ENCODE measurements around the gene MTHFR.

The MTHFR gene

DNA sequence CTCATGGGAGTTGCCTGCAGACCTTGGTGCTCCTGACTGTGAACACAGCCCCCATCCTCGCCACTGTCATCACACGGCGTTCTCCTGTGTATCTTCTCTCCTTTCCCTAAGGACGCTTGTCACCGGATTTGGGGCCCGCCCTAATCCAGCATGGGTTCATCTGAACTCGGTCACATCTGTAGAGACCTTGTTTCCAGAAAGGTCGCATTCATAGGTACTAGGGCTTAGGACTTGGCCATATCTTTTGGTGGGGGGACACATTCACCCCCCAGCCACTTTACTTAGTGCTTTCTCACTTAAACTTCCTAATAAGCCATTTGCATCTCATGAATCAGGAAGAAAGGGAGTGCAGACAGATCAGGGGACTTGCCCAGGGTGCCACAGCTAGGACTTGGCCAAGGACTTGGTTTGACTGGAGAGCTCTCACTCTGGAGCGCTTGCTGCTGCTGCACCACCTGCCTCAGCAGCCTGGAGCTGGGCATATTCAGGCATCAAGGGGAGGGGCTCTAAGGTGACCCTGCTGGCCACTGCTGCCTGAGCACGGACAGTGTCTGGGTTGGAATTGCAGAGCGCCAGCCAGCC lies 32.1 kb upstream of the MTHFR start:
- H3K27ac Mint-ChIP-seq: no peak overlapping the region
- no peaks in the 10 kb centered on the region for H3K4me1 Mint-ChIP-seq (ENCODE audit: low read depth)
- no peaks in the 10 kb centered on the region for H3K27me3 Mint-ChIP-seq
- no peaks in the 10 kb centered on the region for H3K9me3 Mint-ChIP-seq
- no peak overlapping the region for H3K4me3 Mint-ChIP-seq
- H3K36me3 Mint-ChIP-seq (ENCODE audit: low read depth): peaks cover 44% of the 10 kb centered on the region

DNA sequence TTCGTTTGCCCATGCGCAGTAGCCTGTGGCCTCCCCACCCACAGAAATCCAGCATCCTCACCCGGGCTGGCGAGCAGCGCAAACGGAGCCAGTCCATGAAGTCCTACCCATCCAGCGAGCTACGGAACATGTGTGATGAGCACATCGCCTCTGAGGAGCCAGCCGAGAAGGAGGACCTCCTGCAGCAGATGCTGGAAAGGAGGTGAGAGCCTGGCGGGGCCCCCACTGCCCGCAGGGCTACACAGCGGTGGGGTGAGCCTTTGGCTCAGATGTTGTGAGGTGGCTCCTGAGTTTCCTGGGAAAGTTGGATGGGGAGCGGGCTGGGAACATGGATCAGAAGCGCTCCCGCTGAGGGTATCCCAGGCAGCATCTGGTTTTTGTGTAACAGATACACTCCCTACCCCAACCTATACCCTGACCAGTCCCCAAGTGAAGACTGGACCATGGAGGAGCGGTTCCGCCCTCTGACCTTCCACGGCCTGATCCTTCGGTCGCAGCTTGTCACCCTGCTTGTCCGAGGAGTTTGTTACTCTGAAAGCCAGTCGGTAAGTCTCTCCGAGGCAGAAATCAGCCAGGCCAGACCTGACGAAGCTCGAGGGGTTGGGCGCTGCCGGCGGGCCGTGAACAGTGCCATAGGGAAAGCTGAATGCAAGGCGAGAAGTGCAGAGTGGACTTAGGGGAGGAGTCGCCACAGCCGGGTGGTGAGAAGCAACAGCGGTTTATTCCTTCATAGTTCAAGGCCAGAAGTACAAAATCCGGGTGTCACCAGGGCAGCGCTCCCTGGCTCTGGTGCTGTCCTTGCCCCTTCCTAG lies 31.4 kb upstream of the MTHFR start:
- no peak overlapping the region for H3K4me3 Mint-ChIP-seq
- H3K27ac Mint-ChIP-seq: no peak overlapping the region
- H3K9me3 Mint-ChIP-seq: no peaks in the 10 kb centered on the region
- H3K4me1 Mint-ChIP-seq (ENCODE audit: low read depth): no peaks in the 10 kb centered on the region
- peaks cover 41% of the 10 kb centered on the region for H3K36me3 Mint-ChIP-seq (ENCODE audit: low read depth)
- no peaks in the 10 kb centered on the region for H3K27me3 Mint-ChIP-seq

DNA sequence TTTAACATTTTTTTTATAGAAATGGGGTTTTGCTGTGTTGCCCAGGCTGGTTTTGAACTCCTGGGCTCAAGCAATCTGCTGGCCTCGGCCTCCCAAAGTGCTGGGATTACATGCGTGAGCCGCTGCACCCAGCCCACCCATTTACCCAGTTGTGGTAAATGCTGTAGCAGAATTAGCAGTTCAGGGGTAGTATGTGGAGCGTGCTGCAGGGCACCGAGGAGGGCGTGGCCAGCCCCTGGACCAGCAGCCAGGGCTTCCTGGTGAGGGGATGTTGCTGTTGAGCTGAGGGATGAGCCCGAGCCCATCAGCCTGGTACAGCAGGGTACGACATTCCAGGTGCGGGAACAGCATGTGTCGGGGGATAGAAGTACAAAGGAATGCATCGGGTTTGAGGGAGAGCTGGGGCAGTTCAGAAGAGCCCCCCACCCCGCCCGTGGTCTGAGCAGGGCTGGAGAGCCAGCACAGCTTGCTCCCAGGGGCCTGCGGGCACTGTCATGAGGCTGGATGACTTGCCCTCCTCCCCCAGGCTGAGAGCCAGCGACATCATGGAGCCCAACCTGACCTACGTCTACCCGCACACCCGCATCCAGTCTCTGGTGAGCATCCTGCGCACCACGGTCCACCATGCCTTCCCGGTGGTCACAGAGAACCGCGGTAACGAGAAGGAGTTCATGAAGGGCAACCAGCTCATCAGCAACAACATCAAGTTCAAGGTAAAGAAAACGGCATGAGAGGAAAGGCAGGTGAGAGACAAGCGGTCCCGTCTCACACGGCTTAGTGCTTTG lies 29.9 kb upstream of the MTHFR start:
- Mint-ChIP-seq H3K27me3 (no peaks in the 10 kb centered on the region), H3K4me1 (ENCODE audit: low read depth) (no peaks in the 10 kb centered on the region), H3K9me3 (no peaks in the 10 kb centered on the region), H3K27ac (no peak overlapping the region), H3K4me3 (no peak overlapping the region), H3K36me3 (ENCODE audit: low read depth) (peaks cover 30% of the 10 kb centered on the region)

DNA sequence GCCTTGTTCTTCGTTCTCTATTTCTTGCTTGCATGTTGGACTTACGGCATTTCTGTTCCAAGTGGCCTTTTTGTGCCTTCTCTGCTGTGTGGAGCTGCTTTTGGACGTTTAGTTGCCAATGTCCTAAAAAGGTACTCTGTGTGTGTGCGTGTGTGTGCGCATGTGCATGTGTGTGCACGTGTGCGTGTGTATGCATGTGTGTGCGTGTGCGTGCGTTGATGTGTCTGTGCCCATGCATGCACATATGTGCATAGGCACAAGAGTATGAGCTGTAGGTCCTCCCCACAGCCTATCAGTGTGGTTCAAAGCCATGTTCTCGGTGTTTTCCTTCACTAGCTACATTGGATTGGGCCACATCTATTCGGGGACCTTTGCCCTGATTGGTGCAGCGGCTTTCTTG lies 28.1 kb upstream of the MTHFR start:
- Mint-ChIP-seq H3K27ac (no peak overlapping the region), H3K36me3 (ENCODE audit: low read depth) (peaks cover 27% of the 10 kb centered on the region), H3K4me3 (no peak overlapping the region), H3K27me3 (no peaks in the 10 kb centered on the region), H3K4me1 (ENCODE audit: low read depth) (no peaks in the 10 kb centered on the region), H3K9me3 (no peaks in the 10 kb centered on the region)

DNA sequence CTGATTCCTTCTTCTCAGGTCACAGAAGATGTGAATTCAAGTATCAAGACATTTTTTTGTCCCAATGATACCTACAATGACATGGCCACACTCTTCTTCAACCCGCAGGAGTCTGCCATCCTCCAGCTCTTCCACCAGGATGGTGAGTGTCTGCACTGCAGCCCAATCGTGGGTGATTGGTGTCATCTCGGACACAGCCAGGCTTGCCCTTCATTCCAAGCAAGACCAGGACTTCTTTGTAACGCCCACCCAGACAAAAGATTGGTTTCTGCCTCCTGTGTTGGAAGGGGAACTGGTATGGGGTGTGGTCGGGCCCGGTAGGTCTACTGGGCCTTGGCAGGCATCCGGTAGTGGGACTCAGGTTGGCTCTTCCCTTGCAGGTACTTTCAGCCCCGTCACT lies 27.7 kb upstream of the MTHFR start:
- H3K4me1 Mint-ChIP-seq (ENCODE audit: low read depth): no peaks in the 10 kb centered on the region
- H3K27me3 Mint-ChIP-seq: no peaks in the 10 kb centered on the region
- peaks cover 23% of the 10 kb centered on the region for H3K36me3 Mint-ChIP-seq (ENCODE audit: low read depth)
- no peaks in the 10 kb centered on the region for H3K9me3 Mint-ChIP-seq
- no peak overlapping the region for H3K4me3 Mint-ChIP-seq
- H3K27ac Mint-ChIP-seq: no peak overlapping the region

DNA sequence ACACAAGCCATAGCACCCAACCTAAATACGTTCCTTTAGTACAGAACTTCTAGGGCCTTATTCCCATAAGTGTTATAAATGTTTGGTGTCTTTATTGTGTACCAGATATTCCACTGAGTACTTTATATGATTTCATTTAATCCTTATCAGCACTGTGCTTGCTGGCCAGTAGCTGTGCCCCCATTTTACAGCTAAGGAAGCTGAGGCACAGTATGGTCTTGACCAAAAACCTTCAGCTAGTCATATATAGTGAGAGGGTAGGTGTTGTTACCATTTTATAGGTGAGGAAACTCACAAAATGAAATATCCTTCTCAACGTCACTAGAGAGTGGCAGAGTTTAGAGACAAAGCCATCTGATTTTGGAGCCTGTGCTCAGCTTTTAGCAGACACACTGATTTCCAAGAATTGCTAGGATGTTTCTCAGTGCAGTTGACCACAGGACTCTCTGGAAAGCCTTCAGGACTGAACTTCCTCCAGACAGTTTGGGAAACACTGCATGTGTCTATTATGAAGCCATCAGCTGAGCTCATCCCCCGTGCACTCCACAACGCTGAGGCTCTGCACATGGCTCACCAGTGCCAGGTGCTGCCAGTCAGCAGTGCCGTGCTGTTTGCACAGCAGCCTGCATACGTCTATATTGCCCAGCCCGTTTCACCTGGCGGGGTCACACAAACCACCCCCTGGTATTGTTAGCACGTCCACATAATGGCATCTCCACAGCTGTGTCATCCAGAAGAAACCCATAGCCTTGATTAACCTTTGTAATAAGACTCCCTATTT lies 26.4 kb upstream of the MTHFR start:
- no peaks in the 10 kb centered on the region for H3K27me3 Mint-ChIP-seq
- no peaks in the 10 kb centered on the region for H3K4me1 Mint-ChIP-seq (ENCODE audit: low read depth)
- H3K4me3 Mint-ChIP-seq: no peak overlapping the region
- H3K27ac Mint-ChIP-seq: no peak overlapping the region
- peaks cover 29% of the 10 kb centered on the region for H3K36me3 Mint-ChIP-seq (ENCODE audit: low read depth)
- H3K9me3 Mint-ChIP-seq: no peaks in the 10 kb centered on the region

DNA sequence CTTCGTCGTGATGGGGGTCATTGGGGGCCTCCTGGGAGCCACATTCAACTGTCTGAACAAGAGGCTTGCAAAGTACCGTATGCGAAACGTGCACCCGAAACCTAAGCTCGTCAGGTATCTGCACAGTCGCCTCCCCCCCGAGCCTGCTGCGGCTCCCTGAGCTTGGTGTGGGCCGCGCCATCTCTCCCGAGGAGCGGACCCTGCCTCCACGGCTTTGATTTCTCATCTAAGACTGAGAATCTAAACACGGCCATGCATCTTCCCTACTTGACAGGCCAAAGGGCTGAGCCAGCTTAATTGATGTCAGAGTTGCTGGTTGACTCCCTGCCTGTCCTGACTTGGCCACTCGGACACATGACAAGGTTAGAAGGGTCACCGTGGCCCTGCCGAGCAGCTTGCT lies 22.7 kb upstream of the MTHFR start:
- Mint-ChIP-seq H3K36me3 (ENCODE audit: low read depth) (peaks cover 28% of the 10 kb centered on the region), H3K27me3 (no peaks in the 10 kb centered on the region), H3K9me3 (no peaks in the 10 kb centered on the region), H3K27ac (no peak overlapping the region), H3K4me3 (no peak overlapping the region), H3K4me1 (ENCODE audit: low read depth) (no peaks in the 10 kb centered on the region)

DNA sequence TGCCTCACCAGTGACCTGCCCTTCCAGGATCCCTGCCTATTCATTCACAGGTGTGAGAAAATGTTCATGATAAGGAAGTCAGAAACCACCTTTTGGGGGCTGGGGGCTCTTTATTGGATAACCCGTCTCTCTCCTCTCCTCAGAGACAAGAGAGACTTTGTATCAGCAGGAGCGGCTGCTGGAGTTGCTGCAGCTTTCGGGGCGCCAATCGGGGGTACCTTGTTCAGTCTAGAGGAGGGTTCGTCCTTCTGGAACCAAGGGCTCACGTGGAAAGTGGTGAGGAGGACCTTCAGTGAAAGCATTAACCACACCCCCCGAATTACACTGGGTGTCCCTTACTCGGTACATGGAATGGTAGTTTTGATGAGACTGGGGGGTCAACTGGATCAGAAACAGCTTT lies 21.2 kb upstream of the MTHFR start:
- H3K4me1 Mint-ChIP-seq (ENCODE audit: low read depth): no peaks in the 10 kb centered on the region
- H3K27me3 Mint-ChIP-seq: no peaks in the 10 kb centered on the region
- H3K4me3 Mint-ChIP-seq: no peak overlapping the region
- no peaks in the 10 kb centered on the region for H3K9me3 Mint-ChIP-seq
- H3K27ac Mint-ChIP-seq: no peak overlapping the region
- H3K36me3 Mint-ChIP-seq (ENCODE audit: low read depth): peaks cover 25% of the 10 kb centered on the region

DNA sequence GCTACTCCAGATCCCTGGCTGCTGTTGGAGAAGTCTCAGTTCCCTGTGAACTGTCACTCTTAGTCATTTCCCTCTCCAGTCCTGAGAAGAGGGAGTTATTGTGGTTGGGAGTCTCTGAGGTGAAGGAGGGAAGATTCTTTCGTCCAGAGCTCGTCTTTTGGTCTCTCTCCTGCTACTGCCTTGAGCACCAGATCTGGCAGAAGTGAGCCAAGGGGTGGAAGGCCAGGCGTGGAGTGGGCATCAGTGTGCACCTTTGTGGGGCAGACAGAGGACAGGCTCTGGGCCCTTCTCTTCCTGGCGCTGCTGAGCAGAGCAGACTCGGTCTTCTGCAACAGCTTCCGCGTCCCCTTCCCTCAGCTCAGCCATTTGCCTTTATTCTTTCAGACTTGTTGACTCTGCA lies 19.4 kb upstream of the MTHFR start:
- Mint-ChIP-seq H3K9me3 (no peaks in the 10 kb centered on the region), H3K36me3 (ENCODE audit: low read depth) (peaks cover 30% of the 10 kb centered on the region), H3K27ac (no peak overlapping the region), H3K27me3 (no peaks in the 10 kb centered on the region), H3K4me1 (ENCODE audit: low read depth) (no peaks in the 10 kb centered on the region), H3K4me3 (no peak overlapping the region)

DNA sequence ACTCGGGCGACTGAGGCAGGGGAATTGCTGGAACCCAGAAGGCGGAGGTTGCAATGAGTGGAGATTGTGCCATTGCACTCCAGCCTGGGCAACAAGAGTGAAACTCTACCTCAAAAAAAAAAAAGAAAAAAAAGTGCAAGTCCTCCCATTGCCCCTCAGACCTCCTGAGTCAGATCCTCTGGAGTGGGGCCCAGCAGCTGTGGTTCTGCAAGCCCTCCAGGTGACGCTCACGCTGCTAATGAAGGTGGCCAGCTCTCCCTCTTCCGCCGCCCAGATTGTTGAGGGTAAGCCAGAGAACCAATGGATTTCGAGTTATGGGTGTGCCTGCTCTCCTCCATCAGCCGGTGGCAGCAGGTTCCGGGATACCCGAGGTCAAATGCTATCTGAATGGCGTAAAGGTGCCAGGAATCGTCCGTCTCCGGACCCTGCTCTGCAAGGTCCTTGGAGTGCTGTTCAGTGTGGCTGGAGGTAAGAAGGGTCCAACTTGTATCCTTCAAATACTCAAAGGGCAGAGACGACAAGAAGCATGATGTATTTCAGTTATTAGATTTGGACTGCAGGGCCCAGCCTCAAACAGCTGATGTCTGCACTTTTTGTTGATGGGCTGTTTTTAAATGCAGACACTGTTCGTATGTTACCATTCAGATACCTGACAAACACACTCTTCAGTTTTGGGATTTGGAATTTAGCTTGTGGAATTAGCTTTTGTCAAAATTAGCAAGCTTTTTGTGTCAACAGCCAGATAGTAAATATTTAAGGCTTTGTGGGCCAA lies 17.8 kb upstream of the MTHFR start:
- Mint-ChIP-seq H3K36me3 (ENCODE audit: low read depth) (peaks cover 37% of the 10 kb centered on the region), H3K9me3 (no peaks in the 10 kb centered on the region), H3K27ac (no peak overlapping the region), H3K27me3 (no peaks in the 10 kb centered on the region), H3K4me1 (ENCODE audit: low read depth) (no peaks in the 10 kb centered on the region), H3K4me3 (no peak overlapping the region)

DNA sequence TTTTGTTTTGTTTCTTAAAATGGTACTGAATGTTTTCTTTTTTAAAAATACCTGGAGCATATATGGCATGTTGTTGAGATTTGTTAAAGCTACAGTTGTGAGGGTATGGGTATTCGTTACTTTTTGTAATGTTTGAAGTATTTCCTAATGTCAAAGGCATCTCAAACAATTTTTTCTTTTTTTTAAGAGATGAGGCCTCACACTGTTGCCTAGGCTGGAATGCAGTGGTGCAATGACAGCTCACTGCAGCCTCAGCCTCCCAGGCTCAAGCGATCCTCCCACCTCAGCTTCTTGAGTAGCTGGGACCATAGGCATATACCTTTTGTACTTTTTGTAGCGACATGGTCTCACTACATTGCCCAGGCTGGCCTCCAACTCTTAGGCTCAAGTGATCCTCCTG lies 16.3 kb upstream of the MTHFR start:
- no peaks in the 10 kb centered on the region for H3K4me1 Mint-ChIP-seq (ENCODE audit: low read depth)
- no peaks in the 10 kb centered on the region for H3K9me3 Mint-ChIP-seq
- H3K27ac Mint-ChIP-seq: no peak overlapping the region
- H3K27me3 Mint-ChIP-seq: no peaks in the 10 kb centered on the region
- H3K4me3 Mint-ChIP-seq: no peak overlapping the region
- H3K36me3 Mint-ChIP-seq (ENCODE audit: low read depth): peaks cover 38% of the 10 kb centered on the region

DNA sequence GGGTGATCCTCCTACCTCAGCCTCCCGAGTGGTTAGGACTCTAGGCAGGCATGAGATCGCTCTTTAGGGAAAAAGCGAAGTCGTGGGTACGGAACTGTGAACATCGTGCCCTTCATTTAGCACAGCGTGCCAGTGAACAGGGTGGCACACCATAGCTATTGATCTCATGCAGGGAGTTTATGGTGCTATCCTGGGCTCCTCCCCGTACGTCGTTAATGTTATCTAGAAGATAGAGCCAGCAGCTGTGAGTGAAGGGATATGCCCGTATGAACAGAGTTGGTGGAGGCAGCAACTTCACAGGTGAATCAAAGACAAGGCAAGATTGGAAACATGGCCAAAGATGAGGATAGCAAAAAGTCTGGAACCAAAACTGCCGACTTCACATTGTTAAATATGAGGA lies 11.4 kb upstream of the MTHFR start:
- Mint-ChIP-seq H3K36me3 (ENCODE audit: low read depth) (peaks cover 43% of the 10 kb centered on the region), H3K4me1 (ENCODE audit: low read depth) (no peaks in the 10 kb centered on the region), H3K9me3 (no peaks in the 10 kb centered on the region), H3K27ac (no peak overlapping the region), H3K27me3 (no peaks in the 10 kb centered on the region), H3K4me3 (no peak overlapping the region)

DNA sequence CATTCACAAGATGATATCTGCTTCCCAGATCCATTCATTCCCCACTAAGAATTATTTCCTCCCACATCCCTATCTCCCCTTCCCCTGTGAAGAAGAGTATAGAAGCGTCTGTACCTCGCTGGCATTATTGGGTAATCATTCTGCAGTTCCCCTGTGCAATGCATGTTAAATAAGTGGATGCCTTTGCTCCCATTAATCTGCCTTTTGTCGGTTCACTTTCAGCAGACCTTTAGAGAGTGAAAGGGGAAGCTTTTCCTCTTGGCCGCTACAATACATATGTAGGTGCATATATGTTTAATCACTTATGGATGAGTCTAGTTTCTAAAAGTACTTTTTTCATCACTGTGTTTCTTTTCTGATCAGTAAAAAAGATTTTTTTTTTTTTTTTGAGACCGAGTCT lies 7.3 kb upstream of the MTHFR start:
- peak overlapping the region; percentile 12 for H3K27ac Mint-ChIP-seq
- H3K4me3 Mint-ChIP-seq: no peak overlapping the region
- peaks cover 11% of the 10 kb centered on the region for H3K4me1 Mint-ChIP-seq (ENCODE audit: low read depth)
- H3K36me3 Mint-ChIP-seq (ENCODE audit: low read depth): peaks cover 50% of the 10 kb centered on the region
- no peaks in the 10 kb centered on the region for H3K9me3 Mint-ChIP-seq
- no peaks in the 10 kb centered on the region for H3K27me3 Mint-ChIP-seq

DNA sequence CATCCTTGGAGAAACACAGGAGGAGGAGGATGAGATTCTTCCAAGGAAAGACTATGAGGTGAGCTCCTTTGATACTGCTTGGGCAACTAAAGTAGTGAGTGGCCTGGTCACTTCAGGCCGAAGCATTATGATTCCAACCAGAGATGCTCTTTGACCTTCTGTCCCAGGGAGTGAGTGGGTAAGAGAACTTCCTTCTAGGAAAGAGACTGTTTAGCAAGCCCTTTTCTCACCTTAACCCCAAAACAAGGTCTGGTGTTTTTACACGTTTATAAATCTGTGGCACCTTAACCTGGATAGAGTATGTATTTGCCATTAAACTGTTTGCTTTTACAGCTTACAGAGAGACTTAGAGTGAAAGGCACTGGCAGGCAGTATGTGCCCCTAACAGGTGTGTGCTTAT lies 1.4 kb upstream of the MTHFR start:
- Mint-ChIP-seq H3K27me3 (no peaks in the 10 kb centered on the region), H3K36me3 (ENCODE audit: low read depth) (peaks cover 28% of the 10 kb centered on the region), H3K9me3 (no peaks in the 10 kb centered on the region), H3K27ac (peak overlapping the region; percentile 78), H3K4me3 (peak overlapping the region; percentile 97), H3K4me1 (ENCODE audit: low read depth) (peaks cover 63% of the 10 kb centered on the region)

Data from stimulated activated naive CD8-positive, alpha-beta T cell treated with anti-CD3 and anti-CD28 coated beads, Interleukin-15, Interleukin-2, amounts not matched to agents 100 ng/mL and 50 ng/mL, for 24 hours (primary cell).